ENCODE measurements around the gene DPP6. TPM values are rescaled to one million over a fixed set of nuclear protein-coding genes. Genes with fewer than 3 reads are reported as not detected.
A peak's percentile ranks its signal among the peaks of the same experiment; 100 is the strongest.
"Not testable (repeated sequence)": the region's sequence is repeated elsewhere in the genome, so short reads cannot be mapped to it uniquely, and the experiment has no call there.

The DPP6 gene
- total and polyA plus RNA-seq, 9 of the 15 experiments (the other 6 are each of a cell fraction or from before 2014, with no cell fraction given), result not detected

DNA sequence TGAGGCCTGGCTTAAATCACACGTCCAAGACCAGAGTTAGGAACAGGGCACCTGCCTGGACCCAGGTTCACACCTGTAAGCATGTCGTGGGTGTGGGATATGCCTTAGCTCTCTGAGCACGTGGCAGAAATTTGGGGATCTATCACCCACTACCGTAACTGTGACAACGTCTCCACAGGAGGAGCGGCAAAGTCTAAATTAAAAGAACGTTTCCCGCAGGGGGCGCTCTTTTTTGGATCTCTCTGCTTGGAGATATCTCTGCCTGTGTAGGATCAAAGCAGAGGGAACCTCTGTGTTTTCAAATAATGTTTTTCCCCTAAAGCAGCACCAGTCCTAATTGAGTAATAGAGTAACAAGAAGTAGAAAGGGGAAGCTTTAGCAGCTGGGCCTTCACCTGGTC, 43.0 kb downstream of the DPP6 start:
- in situ Hi-C loops (cut with MboI); H3K4me2 ChIP-seq (ENCODE audit: insufficient read depth, low read length); H3K27me3 ChIP-seq (ENCODE audit: control insufficient read depth in 2 of 2, insufficient read depth in 2 of 2, low read length in 2 of 2); H3K4me3 ChIP-seq; H3K79me2 ChIP-seq (ENCODE audit: control insufficient read depth, insufficient read depth, low read length); H3K9ac ChIP-seq (ENCODE audit: insufficient read depth in 1 of 2, low read depth in 2 of 2, low read length in 2 of 2); intact Hi-C loops (cut with micrococcal nuclease); H3K9me3 ChIP-seq (replicated peaks; ENCODE audit: control insufficient read depth, insufficient read depth, low read depth, low read length); H3K4me1 ChIP-seq (replicated peaks in 1 of 2; ENCODE audit: control insufficient read depth in 2 of 2, insufficient read depth in 2 of 2, low read length in 2 of 2); H3K36me3 ChIP-seq (ENCODE audit: control insufficient read depth, insufficient read depth, low read length); H3K27ac ChIP-seq (ENCODE audit: extremely low read depth, low read depth, low read length); BruUV-seq (replicated peaks); H4K20me1 ChIP-seq (replicated peaks; ENCODE audit: control insufficient read depth, insufficient read depth, low read length); H3K9me1 ChIP-seq (ENCODE audit: control insufficient read depth, insufficient read depth, low read length); CTCF ChIA-PET (ENCODE audit: low intra/inter-chr PET ratio); POLR2A ChIA-PET; H2AFZ ChIP-seq (ENCODE audit: low read depth, low read length): not testable (repeated sequence)
- ATAC-seq, result peak; percentile 74
- FAIRE-seq, result peak; percentile 69
- 3% methylated on average over 9 of the region's 9 CpGs for WGBS (ENCODE audit: insufficient coverage, low coverage, missing lambda C conversion rate)
- peak in 1 of 4 experiments; percentile 5 for DNase-seq (ENCODE audit: extremely low read depth in 1 of 4, low spot score in 3 of 4)

DNA sequence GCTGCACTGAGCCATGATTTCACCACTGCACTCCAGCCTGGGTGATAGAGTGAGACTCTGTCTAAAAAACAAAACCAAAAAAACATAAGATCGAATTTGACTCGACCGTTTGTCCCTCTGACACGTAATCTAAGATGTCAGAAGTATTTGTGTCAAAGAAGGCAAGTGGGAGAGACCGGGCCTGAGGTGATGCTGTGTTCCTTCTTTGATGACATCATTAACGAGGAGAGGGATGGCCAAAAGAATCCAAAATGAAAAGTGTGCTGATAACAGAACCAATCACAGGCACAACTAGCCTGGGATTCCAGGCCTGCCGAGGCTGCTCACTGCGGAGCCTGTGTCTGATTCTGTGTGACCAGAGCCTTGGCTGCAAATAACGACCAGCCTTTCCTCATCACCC, 52.9 kb downstream of the DPP6 start:
- H3K36me3 ChIP-seq (ENCODE audit: control insufficient read depth, insufficient read depth, low read length); in situ Hi-C loops (cut with MboI); H3K4me3 ChIP-seq; H3K9me1 ChIP-seq (ENCODE audit: control insufficient read depth, insufficient read depth, low read length); FAIRE-seq; H4K20me1 ChIP-seq (replicated peaks; ENCODE audit: control insufficient read depth, insufficient read depth, low read length); H3K79me2 ChIP-seq (ENCODE audit: control insufficient read depth, insufficient read depth, low read length); POLR2A ChIA-PET; H3K4me2 ChIP-seq (ENCODE audit: insufficient read depth, low read length); H3K27ac ChIP-seq (ENCODE audit: extremely low read depth, low read depth, low read length); CTCF ChIA-PET (ENCODE audit: low intra/inter-chr PET ratio); H2AFZ ChIP-seq (ENCODE audit: low read depth, low read length); H3K27me3 ChIP-seq (ENCODE audit: control insufficient read depth in 2 of 2, insufficient read depth in 2 of 2, low read length in 2 of 2); BruUV-seq (replicated peaks); intact Hi-C loops (cut with micrococcal nuclease); H3K9me3 ChIP-seq (replicated peaks; ENCODE audit: control insufficient read depth, insufficient read depth, low read depth, low read length); DNase-seq (ENCODE audit: extremely low read depth in 1 of 4, low spot score in 3 of 4); ATAC-seq; H3K4me1 ChIP-seq (replicated peaks in 1 of 2; ENCODE audit: control insufficient read depth in 2 of 2, insufficient read depth in 2 of 2, low read length in 2 of 2); H3K9ac ChIP-seq (ENCODE audit: insufficient read depth in 1 of 2, low read depth in 2 of 2, low read length in 2 of 2): not testable (repeated sequence)
- 0% methylated on average over 9 of the region's 9 CpGs for WGBS (ENCODE audit: insufficient coverage, low coverage, missing lambda C conversion rate)
